ENCODE data around the gene RAET1L.

RAET1L gene

DNA sequence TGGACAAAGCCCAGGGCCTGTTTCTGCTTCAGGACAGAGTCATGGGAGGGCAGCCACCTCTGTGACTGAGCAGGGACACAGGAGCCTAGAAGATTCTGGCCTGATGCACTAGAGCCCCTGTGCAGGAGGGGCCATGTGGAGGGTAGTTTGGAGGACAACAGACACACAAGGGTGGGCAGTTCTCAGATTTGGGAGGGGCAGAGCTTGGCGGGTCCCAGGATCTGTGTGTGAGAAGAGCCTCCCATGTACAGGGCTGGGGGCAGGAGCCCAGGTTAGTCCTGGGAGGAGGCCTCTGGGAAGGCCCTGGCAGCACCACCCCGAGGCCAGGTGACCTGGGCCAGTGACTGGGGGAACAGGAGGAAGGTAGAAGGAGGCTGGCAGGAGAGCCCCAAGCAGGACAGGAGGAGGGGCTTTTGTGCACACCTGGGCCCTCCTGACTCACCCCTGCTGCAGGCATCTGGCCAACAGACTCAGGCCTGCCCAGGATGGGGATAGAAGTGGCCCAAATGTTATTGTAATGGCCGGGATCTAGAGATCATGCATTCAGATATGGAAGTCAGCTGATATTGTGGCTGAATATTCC lies 45.0 kb upstream of the RAET1L start:
- H4K20me1 ChIP-seq (ENCODE audit: insufficient read depth, low read length): peaks cover 22% of the 10 kb centered on the region; the same call in 1 of the 2 replicates
- no peak overlapping the region for H3K27ac ChIP-seq (ENCODE audit: low read length)
- peaks cover 24% of the 10 kb centered on the region for H3K27me3 ChIP-seq (ENCODE audit: insufficient read depth, low read length, poor library complexity)
- no peaks in the 10 kb centered on the region for H3K36me3 ChIP-seq (ENCODE audit: insufficient read depth, low read length)
- no peak overlapping the region for H3K4me3 ChIP-seq (ENCODE audit: low read depth in 1 of 2, low read length in 2 of 2)
- TF ChIP-seq EZH2 (IDR thresholded peaks at IDR 0.05; ENCODE audit: borderline replicate concordance, low read depth, low read length, severe bottlenecking): no peak
- TF ChIP-seq, protein P1, sequence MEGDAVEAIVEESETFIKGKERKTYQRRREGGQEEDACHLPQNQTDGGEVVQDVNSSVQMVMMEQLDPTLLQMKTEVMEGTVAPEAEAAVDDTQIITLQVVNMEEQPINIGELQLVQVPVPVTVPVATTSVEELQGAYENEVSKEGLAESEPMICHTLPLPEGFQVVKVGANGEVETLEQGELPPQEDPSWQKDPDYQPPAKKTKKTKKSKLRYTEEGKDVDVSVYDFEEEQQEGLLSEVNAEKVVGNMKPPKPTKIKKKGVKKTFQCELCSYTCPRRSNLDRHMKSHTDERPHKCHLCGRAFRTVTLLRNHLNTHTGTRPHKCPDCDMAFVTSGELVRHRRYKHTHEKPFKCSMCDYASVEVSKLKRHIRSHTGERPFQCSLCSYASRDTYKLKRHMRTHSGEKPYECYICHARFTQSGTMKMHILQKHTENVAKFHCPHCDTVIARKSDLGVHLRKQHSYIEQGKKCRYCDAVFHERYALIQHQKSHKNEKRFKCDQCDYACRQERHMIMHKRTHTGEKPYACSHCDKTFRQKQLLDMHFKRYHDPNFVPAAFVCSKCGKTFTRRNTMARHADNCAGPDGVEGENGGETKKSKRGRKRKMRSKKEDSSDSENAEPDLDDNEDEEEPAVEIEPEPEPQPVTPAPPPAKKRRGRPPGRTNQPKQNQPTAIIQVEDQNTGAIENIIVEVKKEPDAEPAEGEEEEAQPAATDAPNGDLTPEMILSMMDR (IDR thresholded peaks at IDR 0.05; ENCODE audit: borderline replicate concordance, extremely low read depth, low read length, poor library complexity, severe bottlenecking): no peak
- no peaks in the 10 kb centered on the region for H3K4me1 ChIP-seq (ENCODE audit: insufficient read depth, low read length)
- no peak overlapping the region for H3K9ac ChIP-seq (ENCODE audit: low read depth, low read length)
- ATAC-seq (ENCODE audit: insufficient read depth, low read depth) (no peak), DNase-seq (no peak)
- no peak overlapping the region for H2AFZ ChIP-seq (ENCODE audit: low read depth, low read length)
- H3K9me3 ChIP-seq (ENCODE audit: insufficient read depth, low read length, severe bottlenecking): no peaks in the 10 kb centered on the region
- H3K79me2 ChIP-seq (ENCODE audit: insufficient read depth, low read length): no peaks in the 10 kb centered on the region
- H3K4me2 ChIP-seq (ENCODE audit: insufficient read depth, low read length): no peak overlapping the region

DNA sequence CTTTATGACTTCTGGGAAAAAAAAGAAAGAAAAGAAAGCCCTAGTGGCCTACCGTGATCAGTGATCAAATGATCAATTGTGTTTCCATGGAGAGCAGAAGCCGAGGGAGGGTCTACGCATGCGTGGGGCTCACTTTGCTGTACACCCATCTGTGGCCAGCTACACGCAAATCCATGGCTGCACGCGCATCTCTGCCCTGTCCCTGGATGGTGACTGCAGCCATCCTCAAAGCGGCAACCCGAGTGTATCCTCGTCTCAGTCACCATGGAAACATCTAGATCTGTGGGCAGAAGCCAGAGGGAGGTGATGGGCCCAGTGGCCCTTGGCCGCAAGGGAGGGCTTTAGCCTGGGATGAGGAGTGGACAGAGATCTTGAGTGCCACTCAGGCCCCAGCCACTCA lies 44.4 kb upstream of the RAET1L start:
- H3K79me2 ChIP-seq (ENCODE audit: insufficient read depth, low read length): no peaks in the 10 kb centered on the region
- peaks cover 20% of the 10 kb centered on the region for H3K27me3 ChIP-seq (ENCODE audit: insufficient read depth, low read length, poor library complexity)
- no peak overlapping the region for H2AFZ ChIP-seq (ENCODE audit: low read depth, low read length)
- no peak overlapping the region for H3K27ac ChIP-seq (ENCODE audit: low read length)
- H3K4me3 ChIP-seq (ENCODE audit: low read depth in 1 of 2, low read length in 2 of 2): no peak overlapping the region
- ATAC-seq (ENCODE audit: insufficient read depth, low read depth) (no peak), DNase-seq (no peak)
- no peak overlapping the region for H3K9ac ChIP-seq (ENCODE audit: low read depth, low read length)
- H3K4me2 ChIP-seq (ENCODE audit: insufficient read depth, low read length): no peak overlapping the region
- H3K36me3 ChIP-seq (ENCODE audit: insufficient read depth, low read length): no peaks in the 10 kb centered on the region
- H3K4me1 ChIP-seq (ENCODE audit: insufficient read depth, low read length): no peaks in the 10 kb centered on the region
- TF ChIP-seq, protein P1 (IDR thresholded peaks at IDR 0.05; ENCODE audit: borderline replicate concordance, extremely low read depth, low read length, poor library complexity, severe bottlenecking): no peak
- TF ChIP-seq EZH2 (IDR thresholded peaks at IDR 0.05; ENCODE audit: borderline replicate concordance, low read depth, low read length, severe bottlenecking): no peak
- H4K20me1 ChIP-seq (ENCODE audit: insufficient read depth, low read length): peaks cover 24% of the 10 kb centered on the region; the same call in 1 of the 2 replicates
- H3K9me3 ChIP-seq (ENCODE audit: insufficient read depth, low read length, severe bottlenecking): no peaks in the 10 kb centered on the region

DNA sequence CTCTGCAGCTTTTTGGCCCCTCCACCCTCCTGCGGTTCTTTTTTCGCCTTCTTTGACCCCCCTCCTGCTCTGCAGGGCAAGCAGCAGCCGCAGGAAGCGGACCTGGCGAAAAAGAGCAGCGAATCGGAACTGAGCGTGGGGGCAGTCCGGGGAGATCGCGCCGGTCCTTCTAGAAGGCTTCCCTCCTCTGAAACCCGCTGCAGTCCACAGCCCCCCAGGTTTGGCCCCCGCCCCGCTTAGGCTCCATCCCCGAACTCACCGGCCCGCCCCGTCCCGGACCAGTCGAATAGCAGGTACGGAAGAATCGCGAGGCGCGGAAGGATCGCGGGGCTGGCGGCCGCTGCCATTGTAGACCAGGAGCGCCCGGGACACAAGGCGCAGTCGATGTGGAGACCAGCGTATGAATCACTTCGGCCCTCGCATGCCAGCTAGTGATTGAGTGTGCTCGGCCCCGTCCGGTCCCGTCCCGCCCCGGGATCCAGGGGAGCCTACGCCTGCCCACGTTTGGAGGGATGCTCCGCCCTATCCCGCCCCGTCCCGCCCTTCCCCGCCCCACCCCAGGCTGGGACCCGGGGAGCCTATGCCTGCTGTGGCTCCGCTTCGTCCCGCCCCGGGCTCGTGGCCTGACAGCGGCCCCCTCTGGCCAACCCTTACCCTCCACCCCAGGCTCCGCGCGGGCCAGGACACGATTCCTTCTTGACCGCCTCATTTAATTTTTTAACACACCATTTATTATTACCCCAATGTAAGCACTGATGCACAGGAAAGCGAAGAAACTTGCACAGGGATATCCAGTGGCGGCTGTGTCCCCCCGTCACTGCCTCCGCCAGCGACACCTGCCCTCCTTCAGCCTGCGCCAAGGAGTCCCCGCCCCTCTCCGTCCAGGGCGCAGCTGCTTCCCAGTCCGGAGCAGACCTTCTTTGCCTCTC lies 43.7 kb upstream of the RAET1L start, which contains the start of gene ULBP3:
Gene ULBP3 (minus strand): TSS at position 402 of the 929 bp plus-strand sequence. CDS start 55 bp downstream, at position 347.
- H3K36me3 ChIP-seq (ENCODE audit: insufficient read depth, low read length): no peaks in the 10 kb centered on the region
- no peak within 1 kb of the TSS for H3K9ac ChIP-seq (ENCODE audit: low read depth, low read length)
- H2AFZ ChIP-seq (ENCODE audit: low read depth, low read length): no peak within 1 kb of the TSS
- H3K27ac ChIP-seq (ENCODE audit: low read length): no peak within 1 kb of the TSS
- ATAC-seq (ENCODE audit: insufficient read depth, low read depth): no peak
- no peak for TF ChIP-seq EZH2 (IDR thresholded peaks at IDR 0.05; ENCODE audit: borderline replicate concordance, low read depth, low read length, severe bottlenecking)
- TF ChIP-seq, protein P1 (IDR thresholded peaks at IDR 0.05; ENCODE audit: borderline replicate concordance, extremely low read depth, low read length, poor library complexity, severe bottlenecking): no peak
- peaks cover 16% of the 10 kb centered on the region for H3K27me3 ChIP-seq (ENCODE audit: insufficient read depth, low read length, poor library complexity)
- H3K9me3 ChIP-seq (ENCODE audit: insufficient read depth, low read length, severe bottlenecking): no peaks in the 10 kb centered on the region
- peaks cover 22% of the 10 kb centered on the region; the same call in 1 of the 2 replicates for H4K20me1 ChIP-seq (ENCODE audit: insufficient read depth, low read length)
- H3K4me3 ChIP-seq (ENCODE audit: low read depth in 1 of 2, low read length in 2 of 2): no peak within 1 kb of the TSS
- H3K79me2 ChIP-seq (ENCODE audit: insufficient read depth, low read length): no peaks in the 10 kb centered on the region
- no peak for DNase-seq
- no peaks in the 10 kb centered on the region for H3K4me1 ChIP-seq (ENCODE audit: insufficient read depth, low read length)
- no peak within 1 kb of the TSS for H3K4me2 ChIP-seq (ENCODE audit: insufficient read depth, low read length)
